Bronchial epithelial cell (primary cell): ENCODE results near the gene CETP. TPM values are rescaled to one million over a fixed set of nuclear protein-coding genes. Genes with fewer than 3 reads are reported as not detected.

Source experiments
- DNase-seq: peaks from one replicate; pipeline ENCODE4 v3.0.0-alpha.2; 2010; ENCODE audit warnings: low read depth
- FAIRE-seq: peaks from 2 replicates; lab custom pipeline; 2011; peaks lifted over from hg19 to GRCh38; lab: Jason Lieb, UNC
- H3K27me3 ChIP-seq: 2 replicates; pipeline ENCODE4 v1.5.1; 2011; ENCODE audit warnings: low read length; ENCODE audit not compliant: control insufficient read depth, insufficient read depth
- H3K36me3 ChIP-seq: 2 replicates; pipeline ENCODE4 v1.5.1; 2011; ENCODE audit warnings: low read length; ENCODE audit not compliant: control insufficient read depth, insufficient read depth
- H3K4me3 ChIP-seq: 2 replicates; pipeline ENCODE4 v1.5.1; 2011; ENCODE audit warnings: mild to moderate bottlenecking, low read depth, low read length, control low read depth
- CTCF ChIP-seq: IDR thresholded peaks from 2 replicates; pipeline ENCODE4 v1.5.1; 2011; ENCODE audit warnings: mild to moderate bottlenecking, moderate library complexity, low read length, control low read depth, inconsistent platforms; ENCODE audit not compliant: insufficient read depth, severe bottlenecking
- total RNA-seq: library from RNA; depleted of rRNA; stranded (reverse); fragments of >200 nt; gene quantifications from 2 replicates; pipeline ENCODE4 v1.2.1, GENCODE V29; 2014

CETP gene
- not detected in 2 replicates for total RNA-seq

GRCh38 chr16:56961851-56962281, at the start of gene CETP:
Gene CETP, plus strand, starts transcription at chr16:56961950. Its CDS starts 30 bp downstream, at chr16:56961980.
- no peak for FAIRE-seq
- no peak for DNase-seq

GRCh38 chr16:56912746-56913708, 48.7 kb upstream of the CETP start:
- no peak overlapping the region for H3K4me3 ChIP-seq
- TF ChIP-seq CTCF, result no peak
- FAIRE-seq, result peak; percentile 98

More at GRCh38 chr16:56961851-56962281, at the start of gene CETP:
- TF ChIP-seq CTCF, result no peak
- no peaks in the 10 kb centered on the region for H3K36me3 ChIP-seq
- H3K27me3 ChIP-seq, result no peaks in the 10 kb centered on the region
- no peak within 1 kb of the TSS for H3K4me3 ChIP-seq

GRCh38 chr16:56914896-56915295, 46.9 kb upstream of the CETP start:
- H3K36me3 ChIP-seq, result no peaks in the 10 kb centered on the region
- H3K27me3 ChIP-seq, result no peaks in the 10 kb centered on the region
- FAIRE-seq, result no peak
- TF ChIP-seq CTCF, result no peak
- no peak overlapping the region for H3K4me3 ChIP-seq
- no peak for DNase-seq

More at GRCh38 chr16:56912746-56913708, 48.7 kb upstream of the CETP start:
- DNase-seq, result peak; percentile 92
- Histone ChIP-seq H3K36me3 (no peaks in the 10 kb centered on the region), H3K27me3 (no peaks in the 10 kb centered on the region)

GRCh38 chr16:56915336-56916119, 46.2 kb upstream of the CETP start:
- FAIRE-seq, result no peak

More at GRCh38 chr16:56915336-56916119, 46.2 kb upstream of the CETP start:
- no peak for DNase-seq
- Histone ChIP-seq H3K4me3 (no peak overlapping the region), H3K36me3 (no peaks in the 10 kb centered on the region), H3K27me3 (no peaks in the 10 kb centered on the region)
- TF ChIP-seq CTCF, result no peak
